H9 (cell line): ENCODE results near the gene SYP. TPM values are rescaled to one million over a fixed set of nuclear protein-coding genes. Genes with fewer than 3 reads are reported as not detected.

Experiments used
- DNase-seq: peaks from one replicate; pipeline ENCODE4 v3.0.0-alpha.2; 2017
- H2AFZ ChIP-seq: one replicate; pipeline ENCODE4 v1.6.1; 2013; ENCODE audit warnings: mild to moderate bottlenecking, low read length, control low read depth, moderate library complexity
- H2AK5ac ChIP-seq: 2 replicates; pipeline ENCODE4 v1.6.1; 2013; ENCODE audit warnings: low read length, control low read depth, mixed read lengths; ENCODE audit not compliant: insufficient read length
- H2BK120ac ChIP-seq: one replicate; pipeline ENCODE4 v1.6.1; 2013; ENCODE audit warnings: low read depth, mild to moderate bottlenecking, low read length, control low read depth, inconsistent platforms; ENCODE audit not compliant: poor library complexity, severe bottlenecking
- H2BK12ac ChIP-seq: 2 replicates; pipeline ENCODE4 v1.6.1; 2013; ENCODE audit warnings: low read length, control low read depth, mixed read lengths, low read depth; ENCODE audit not compliant: insufficient read length
- H2BK15ac ChIP-seq: 2 replicates; pipeline ENCODE4 v1.6.1; 2013; ENCODE audit warnings: low read depth, low read length, control low read depth
- H2BK20ac ChIP-seq: one replicate; pipeline ENCODE4 v1.6.1; 2013; ENCODE audit warnings: low read depth, mild to moderate bottlenecking, low read length, control low read depth, inconsistent platforms; ENCODE audit not compliant: poor library complexity, severe bottlenecking
- H2BK5ac ChIP-seq: 2 replicates; pipeline ENCODE4 v1.6.1; 2013; ENCODE audit warnings: low read length, control low read depth, mixed read lengths; ENCODE audit not compliant: insufficient read length
- H3K14ac ChIP-seq: 2 replicates; pipeline ENCODE4 v1.6.1; 2013; ENCODE audit warnings: low read length, control low read depth; ENCODE audit not compliant: insufficient read depth
- H3K18ac ChIP-seq: 2 replicates; pipeline ENCODE4 v1.6.1; 2013; ENCODE audit warnings: low read depth, mild to moderate bottlenecking, mixed read lengths, low read length, control low read depth; ENCODE audit not compliant: insufficient read length
- H3K23ac ChIP-seq: 2 replicates; pipeline ENCODE4 v1.6.1; 2013; ENCODE audit warnings: low read length, control low read depth, mixed read lengths, low read depth; ENCODE audit not compliant: insufficient read length
- H3K23me2 ChIP-seq: 2 replicates; pipeline ENCODE4 v1.6.1; 2013; ENCODE audit warnings: low read depth, mild to moderate bottlenecking, mixed read lengths, low read length, control low read depth; ENCODE audit not compliant: insufficient read length, poor library complexity, severe bottlenecking
- H3K27ac ChIP-seq: 2 replicates; pipeline ENCODE4 v1.5.1; 2013; ENCODE audit warnings: low read length, control low read depth, mixed read lengths, low read depth; ENCODE audit not compliant: insufficient read length
- H3K27me3 ChIP-seq: 2 replicates; pipeline ENCODE4 v1.6.1; 2013; ENCODE audit warnings: low read length, control low read depth, inconsistent platforms; ENCODE audit not compliant: insufficient read depth
- H3K4ac ChIP-seq: 2 replicates; pipeline ENCODE4 v1.6.1; 2013; ENCODE audit warnings: low read depth, mild to moderate bottlenecking, control low read depth, inconsistent platforms, low read length, moderate library complexity
- H3K4me1 ChIP-seq: 2 replicates; pipeline ENCODE4 v1.6.1; 2013; ENCODE audit warnings: low read length, control low read depth, inconsistent platforms; ENCODE audit not compliant: insufficient read depth
- H3K4me2 ChIP-seq: 2 replicates; pipeline ENCODE4 v1.6.1; 2013; ENCODE audit warnings: low read length, control low read depth, mixed read lengths; ENCODE audit not compliant: insufficient read length, insufficient read depth
- H3K56ac ChIP-seq: 2 replicates; pipeline ENCODE4 v1.6.1; 2013; ENCODE audit warnings: low read depth, mild to moderate bottlenecking, mixed read lengths, low read length, control low read depth; ENCODE audit not compliant: insufficient read length
- H3K79me1 ChIP-seq: 2 replicates; pipeline ENCODE4 v1.6.1; 2013; ENCODE audit warnings: low read depth, mild to moderate bottlenecking, moderate library complexity, low read length, control low read depth, inconsistent platforms; ENCODE audit not compliant: insufficient read depth, poor library complexity, severe bottlenecking
- H3K79me2 ChIP-seq: 2 replicates; pipeline ENCODE4 v1.6.1; 2013; ENCODE audit warnings: low read length, control low read depth, inconsistent platforms; ENCODE audit not compliant: insufficient read depth
- H3K9ac ChIP-seq: 2 replicates; pipeline ENCODE4 v1.6.1; 2013; ENCODE audit warnings: low read length, control low read depth, mixed read lengths; ENCODE audit not compliant: insufficient read length; ENCODE audit errors: extremely low read depth
- H3K9me3 ChIP-seq: one replicate; pipeline ENCODE4 v1.6.1; 2013; ENCODE audit warnings: low read depth, low read length, inconsistent platforms; ENCODE audit not compliant: control insufficient read depth
- H3T11ph ChIP-seq: one replicate; pipeline ENCODE4 v1.6.1; 2013; ENCODE audit warnings: mild to moderate bottlenecking, low read length, control low read depth, inconsistent platforms
- H4K20me1 ChIP-seq: one replicate; pipeline ENCODE4 v1.6.1; 2013; ENCODE audit not compliant: control insufficient read depth, insufficient read length, insufficient read depth
- H4K5ac ChIP-seq: 2 replicates; pipeline ENCODE4 v1.6.1; 2013; ENCODE audit warnings: low read depth, mild to moderate bottlenecking, mixed read lengths, low read length, control low read depth; ENCODE audit not compliant: insufficient read length
- H4K8ac ChIP-seq: replicated peaks from 2 replicates; pipeline ENCODE4 v1.6.1; 2013; ENCODE audit warnings: low read length, control low read depth, mixed read lengths, low read depth; ENCODE audit not compliant: insufficient read length
- H4K91ac ChIP-seq: 2 replicates; pipeline ENCODE4 v1.6.1; 2013; ENCODE audit warnings: low read depth, mild to moderate bottlenecking, moderate library complexity, mixed read lengths, low read length, control low read depth; ENCODE audit not compliant: insufficient read length
- H3K27ac Mint-ChIP-seq, 3 experiments: 2 replicates in 2 of 3; 3 replicates in 1 of 3; pipeline ENCODE4 v1.8.0; 2020 to 2021; ENCODE audit warnings: mixed read lengths in 3 of 3, mild to moderate bottlenecking in 1 of 3, moderate library complexity in 1 of 3
- H3K27me3 Mint-ChIP-seq: 2 replicates; pipeline ENCODE4 v1.8.0; 2021; ENCODE audit warnings: low read depth, mild to moderate bottlenecking, moderate library complexity, mixed read lengths
- H3K36me3 Mint-ChIP-seq, 3 experiments: 2 replicates in 2 of 3; 3 replicates in 1 of 3; pipeline ENCODE4 v1.8.0; 2020 to 2021; ENCODE audit warnings: low read depth in 3 of 3, mixed read lengths in 3 of 3; ENCODE audit not compliant: insufficient read depth in 1 of 3
- H3K4me1 Mint-ChIP-seq, 2 experiments: 2 replicates each; pipeline ENCODE4 v1.8.0; 2020; ENCODE audit warnings: mixed read lengths in 2 of 2
- H3K4me3 Mint-ChIP-seq, 2 experiments: 2 replicates in 1 of 2; 3 replicates in 1 of 2; pipeline ENCODE4 v1.8.0; 2020 to 2021; ENCODE audit warnings: mild to moderate bottlenecking in 2 of 2, mixed read lengths in 2 of 2, moderate library complexity in 1 of 2
- H3K9me3 Mint-ChIP-seq, 2 experiments: 2 replicates in 1 of 2; 3 replicates in 1 of 2; pipeline ENCODE4 v1.8.0; 2020; ENCODE audit warnings: mild to moderate bottlenecking in 2 of 2, mixed read lengths in 2 of 2, moderate library complexity in 1 of 2
- CTCF ChIP-seq: fragments of 200-600 bp; sonication (generic); conservative IDR thresholded peaks from 3 replicates; pipeline ENCODE4 v1.8.0; 2021; ENCODE audit warnings: antibody characterized with exemption, mild to moderate bottlenecking
- WGBS: extraction: QIAGEN DNeasy Blood & Tissue Kit; methylation state at CpG from one replicate; pipeline ENCODE4 v1.1.7; 2013; ENCODE audit warnings: missing lambda C conversion rate, low lambda C conversion rate, mixed read lengths; ENCODE audit not compliant: insufficient read length; ENCODE audit errors: extremely low coverage; 5-methylcytosine and 5-hydroxymethylcytosine counted together
- total RNA-seq: library from RNA; stranded (reverse); gene quantifications from 2 replicates; pipeline ENCODE4 v1.2.1, GENCODE V29; 2021

Gene SYP
- total RNA-seq, 1 experiment from 2014 or later = 1.8 TPM

DNA sequence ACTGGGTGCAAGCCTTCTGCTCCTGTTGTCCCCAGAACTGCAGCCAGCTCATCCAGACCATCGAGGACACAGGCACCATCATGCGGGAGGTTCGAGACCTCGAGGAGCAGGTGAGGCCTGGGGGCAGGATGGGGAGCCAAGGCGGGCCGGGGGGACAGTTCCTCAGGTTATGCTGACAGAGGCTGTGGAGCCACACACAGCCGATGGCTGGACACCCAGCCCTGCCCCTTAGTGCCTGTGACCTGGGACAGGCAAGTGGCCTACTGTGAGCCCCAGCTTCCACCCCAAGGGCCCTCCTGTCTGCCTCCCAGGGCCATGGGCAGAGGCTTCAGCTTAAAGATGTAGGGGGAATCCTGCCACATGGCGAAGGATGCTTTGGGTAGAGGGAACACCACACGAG is 49.6 kb upstream of the SYP start:
- no peak for TF ChIP-seq CTCF
- peaks cover 66 to 80% of the 10 kb centered on the region in 2 experiments for H3K9me3 Mint-ChIP-seq
- no peak overlapping the region for H3T11ph ChIP-seq

More for the DNA sequence above, 49.6 kb upstream of the SYP start:
- Histone ChIP-seq H2BK12ac (no peak overlapping the region), H3K18ac (no peak overlapping the region), H3K23ac (no peak overlapping the region), H2BK15ac (no peak overlapping the region), H2AK5ac (no peak overlapping the region), H4K5ac (no peak overlapping the region), H4K91ac (no peak overlapping the region), H2BK120ac (no peak overlapping the region), H3K27me3 (no peaks in the 10 kb centered on the region), H3K56ac (no peak overlapping the region), H2AFZ (no peak overlapping the region), H3K14ac (no peak overlapping the region), H3K79me2 (no peaks in the 10 kb centered on the region), H3K27ac (no peak overlapping the region), H3K9me3 (peaks cover 27% of the 10 kb centered on the region), H3K4me1 (no peaks in the 10 kb centered on the region), H4K20me1 (no peaks in the 10 kb centered on the region), H4K8ac (no peak overlapping the region), H3K4ac (no peak overlapping the region), H3K4me2 (no peak overlapping the region), H2BK20ac (no peak overlapping the region), H3K23me2 (no peaks in the 10 kb centered on the region), H3K9ac (no peak overlapping the region), H3K79me1 (no peaks in the 10 kb centered on the region), H2BK5ac (no peak overlapping the region)
- no peak for DNase-seq
- Mint-ChIP-seq H3K36me3 (peaks cover 12 to 40% (median 18%) of the 10 kb centered on the region in 3 experiments), H3K27me3 (no peaks in the 10 kb centered on the region; the same call in 1 of the 2 replicates), H3K4me3 (no peak overlapping the region), H3K27ac (no peak overlapping the region), H3K4me1 (no peaks in the 10 kb centered on the region)
- no CpG with 5 or more reads among the region's 9 CpGs for WGBS
